ENCODE measurements around the gene DDX11.
A peak's percentile ranks its signal among the peaks of the same experiment; 100 is the strongest.
"Not testable (repeated sequence)": the region's sequence is repeated elsewhere in the genome, so short reads cannot be mapped to it uniquely, and the experiment has no call there.

DDX11 gene

GRCh38 chr12:31073527-31074332 lies at the start of gene DDX11:
Gene DDX11, plus strand, starts transcription at chr12:31073860. Its CDS starts 4,534 bp downstream, at chr12:31078394.
- peak; percentile 96 for DNase-seq

DNA sequence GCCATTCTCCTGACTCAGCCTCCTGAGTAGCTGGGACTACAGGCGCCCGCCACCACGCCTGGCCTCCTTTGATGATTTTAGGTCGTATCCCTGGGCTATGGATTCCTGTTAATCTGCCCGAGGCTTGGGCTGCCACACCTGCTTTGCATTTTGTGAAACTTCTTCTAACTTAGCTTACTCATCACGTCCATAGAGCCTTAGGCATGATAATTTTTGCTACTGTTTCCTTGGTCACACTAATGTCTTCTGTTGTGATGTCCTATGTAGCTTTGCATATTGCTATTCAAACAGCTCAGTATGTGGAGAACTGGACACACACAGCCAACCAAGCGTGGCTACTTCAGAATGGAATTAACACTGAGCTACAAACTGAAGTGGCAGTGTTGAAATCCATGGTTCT lies 47.5 kb upstream of the DDX11 start:
- DNase-seq = no peak

GRCh38 chr12:31027006-31027405 lies 46.7 kb upstream of the DDX11 start:
- not testable (repeated sequence) for DNase-seq

- DNase-seq = no peak
These were observed 44.2 kb upstream of the DDX11 start for GRCh38 chr12:31029468-31029867.

DNA sequence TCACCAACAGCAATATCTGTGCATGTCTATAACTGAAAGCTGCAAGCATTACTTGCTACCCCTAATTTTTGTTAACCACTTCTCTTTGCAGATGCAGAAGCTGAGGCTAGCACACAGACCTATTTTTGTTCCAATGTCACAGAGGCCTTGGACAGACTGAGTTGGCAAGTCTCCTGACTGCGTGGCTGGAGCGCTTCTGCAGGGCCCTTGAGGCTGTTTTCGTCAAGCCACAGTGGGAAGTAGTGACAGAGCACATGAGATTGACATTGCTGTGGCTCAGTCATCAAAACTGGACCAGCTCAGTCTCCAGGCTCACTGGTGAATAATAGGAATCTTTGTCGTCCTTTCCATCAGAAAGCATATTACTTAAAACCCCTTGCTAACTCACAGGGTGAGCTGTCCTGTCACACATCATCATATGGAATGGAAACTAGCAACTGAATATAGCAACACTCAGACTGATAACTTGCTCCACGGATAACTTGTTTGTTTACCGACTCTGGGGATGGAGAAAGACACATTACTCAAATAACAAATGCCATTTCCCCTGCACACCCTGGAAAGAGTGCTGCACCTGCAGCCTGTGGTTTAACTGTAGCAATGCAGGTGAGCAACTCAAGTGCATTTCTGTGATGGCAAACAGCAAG lies 43.6 kb upstream of the DDX11 start:
- no peak for DNase-seq

GRCh38 chr12:31031951-31032335 lies 41.7 kb upstream of the DDX11 start:
- no peak for DNase-seq

- DNase-seq = no peak
These were observed 40.5 kb upstream of the DDX11 start for GRCh38 chr12:31033146-31033545.

- no peak for DNase-seq
These were observed 40.0 kb upstream of the DDX11 start for GRCh38 chr12:31033681-31034080.

DNA sequence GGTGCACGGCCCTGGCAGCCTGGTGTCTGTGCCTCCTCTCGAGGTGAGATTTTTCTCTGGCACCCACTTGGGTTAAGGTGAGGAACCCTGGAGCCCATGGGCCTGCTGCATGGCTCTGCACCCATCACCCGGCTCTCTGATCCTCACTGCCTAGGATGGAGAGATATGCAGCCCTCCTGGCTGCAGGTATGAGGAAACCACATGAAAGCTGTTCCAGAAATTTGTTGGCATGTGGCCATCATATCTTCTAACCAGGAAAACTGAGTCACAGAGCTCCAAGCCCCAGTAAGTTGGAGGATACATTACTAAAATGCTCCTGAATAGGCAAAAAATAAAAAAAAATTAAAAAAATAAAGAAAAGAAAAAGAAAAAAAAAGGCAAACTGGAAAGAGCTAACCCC lies 39.3 kb upstream of the DDX11 start:
- no peak for DNase-seq

- no peak for DNase-seq
These were observed 38.4 kb upstream of the DDX11 start for GRCh38 chr12:31035226-31035625.

GRCh38 chr12:31035967-31036665 lies 37.5 kb upstream of the DDX11 start:
- no peak for DNase-seq

- no peak for DNase-seq
These were observed 36.6 kb upstream of the DDX11 start for GRCh38 chr12:31037028-31037427.

- no peak for DNase-seq
These were observed 35.7 kb upstream of the DDX11 start for GRCh38 chr12:31037931-31038330.

DNA sequence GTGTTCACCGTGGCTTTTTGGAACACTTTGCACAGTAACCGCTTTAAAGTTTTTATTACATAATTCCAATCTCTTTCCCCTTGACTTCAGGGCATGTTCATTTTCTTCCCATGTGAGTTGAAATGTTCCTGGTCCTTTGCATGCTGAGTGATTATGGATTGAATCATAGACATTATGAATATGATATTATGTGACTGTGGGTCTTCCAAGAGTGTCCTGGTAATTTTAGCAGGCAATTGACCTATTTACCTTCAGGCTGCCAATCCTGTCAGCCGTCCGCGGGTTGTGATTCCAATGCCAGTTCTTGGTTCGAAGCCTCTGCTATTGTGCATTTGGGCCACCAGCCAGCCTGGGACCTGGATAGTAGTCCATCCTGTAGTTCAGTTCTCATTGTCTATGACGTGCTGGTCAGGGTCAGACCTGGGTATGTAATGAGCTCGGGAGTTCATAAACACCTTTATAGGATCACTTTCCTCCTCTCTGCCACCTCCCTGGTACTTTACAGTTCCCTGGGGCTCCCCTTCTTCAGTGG lies 32.6 kb upstream of the DDX11 start:
- DNase-seq = no peak

GRCh38 chr12:31050143-31050542 lies 23.5 kb upstream of the DDX11 start:
- DNase-seq = not testable (repeated sequence)

GRCh38 chr12:31050548-31050947 lies 23.1 kb upstream of the DDX11 start:
- DNase-seq = not testable (repeated sequence)

GRCh38 chr12:31051692-31052091 lies 22.0 kb upstream of the DDX11 start:
- not testable (repeated sequence) for DNase-seq

DNA sequence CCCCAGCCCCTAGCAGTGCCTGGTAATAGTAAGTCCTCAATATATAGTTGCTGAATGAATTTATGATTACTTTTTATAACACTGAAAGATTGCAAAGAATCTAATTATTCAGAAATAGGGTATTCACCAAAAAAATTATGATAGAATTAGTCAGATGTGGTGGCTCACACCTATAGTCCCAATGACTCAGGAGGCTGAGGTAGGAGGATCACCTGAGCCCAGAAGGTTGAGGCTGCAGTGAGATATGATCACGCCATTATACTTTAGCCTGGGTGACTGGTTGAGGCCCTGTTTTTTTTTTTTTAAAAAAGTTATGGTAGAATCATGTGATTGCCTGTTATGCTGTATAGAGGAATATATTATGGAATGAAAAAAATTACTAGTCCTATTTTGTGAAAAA lies 21.5 kb upstream of the DDX11 start:
- not testable (repeated sequence) for DNase-seq

GRCh38 chr12:31052666-31053439 lies 20.8 kb upstream of the DDX11 start:
- DNase-seq = not testable (repeated sequence)

- DNase-seq = not testable (repeated sequence)
These were observed 19.7 kb upstream of the DDX11 start for GRCh38 chr12:31053944-31054343.

DNA sequence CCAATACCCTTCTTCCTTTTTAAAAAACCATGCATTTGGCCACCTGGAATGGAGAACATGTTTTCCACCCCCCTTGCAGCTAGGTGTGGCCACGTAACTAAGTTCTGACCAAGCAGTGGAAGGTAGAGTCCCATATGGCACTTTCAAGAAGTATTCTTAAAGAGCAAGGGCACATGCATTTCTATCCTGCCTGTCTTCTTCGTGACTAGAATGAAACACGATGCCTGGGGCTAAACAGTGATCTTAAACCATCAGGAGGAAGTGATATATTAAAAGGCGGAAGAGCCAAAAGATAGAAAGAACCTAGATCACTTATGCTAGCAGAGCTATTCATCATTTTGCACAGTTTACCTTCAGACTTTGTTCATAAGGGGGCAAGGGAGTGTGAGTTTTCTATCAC lies 16.0 kb upstream of the DDX11 start:
- DNase-seq = no peak

DNA sequence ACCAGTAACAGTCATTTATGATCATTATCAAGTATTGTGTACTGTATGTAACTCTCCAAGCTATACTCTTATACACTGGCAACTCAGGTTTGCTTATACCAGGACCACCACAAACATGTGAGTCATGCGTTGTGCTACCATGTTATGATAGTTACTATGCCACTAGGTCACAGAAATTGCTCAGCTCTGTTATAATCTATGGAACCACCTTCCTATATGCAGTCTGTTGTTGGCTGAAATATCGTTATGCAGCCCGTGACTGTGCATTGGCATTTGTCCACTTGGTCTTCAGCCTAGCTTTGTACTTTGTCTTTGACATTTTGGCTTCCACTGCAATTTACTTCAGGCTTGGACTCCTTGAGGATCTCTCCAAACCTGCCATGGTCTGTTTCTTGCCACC lies 7.5 kb upstream of the DDX11 start:
- DNase-seq = not testable (repeated sequence)

DNA sequence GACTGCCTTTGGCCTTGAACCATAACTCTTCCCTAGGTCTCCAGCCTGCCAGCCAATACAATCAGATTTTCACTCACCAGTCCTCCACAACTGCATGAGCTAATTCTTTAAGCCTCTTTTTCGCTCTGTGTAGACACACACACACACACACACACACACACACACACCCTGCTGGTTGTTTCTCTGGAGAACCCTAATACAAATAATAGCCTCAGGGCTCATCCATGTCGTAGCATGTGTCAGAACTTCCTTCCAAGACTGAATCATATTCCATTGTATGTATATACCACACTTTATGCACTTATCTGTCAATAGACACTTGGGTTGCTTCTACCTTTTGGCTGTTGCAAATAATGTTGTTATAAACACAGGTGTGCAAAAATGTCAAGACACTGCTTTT lies 6.0 kb upstream of the DDX11 start:
- DNase-seq = peak; percentile 5
